T follicular helper cell (primary cell): ENCODE data around the gene BRIP1.
A peak's percentile ranks its signal among the peaks of the same experiment; 100 is the strongest.
"Not testable (repeated sequence)": the region's sequence is repeated elsewhere in the genome, so short reads cannot be mapped to it uniquely, and the experiment has no call there.

Experiments
- DNase-seq: peaks from one replicate; pipeline ENCODE4 v3.0.0-alpha.2; 2020; ENCODE audit warnings: low read depth

The BRIP1 gene

DNA sequence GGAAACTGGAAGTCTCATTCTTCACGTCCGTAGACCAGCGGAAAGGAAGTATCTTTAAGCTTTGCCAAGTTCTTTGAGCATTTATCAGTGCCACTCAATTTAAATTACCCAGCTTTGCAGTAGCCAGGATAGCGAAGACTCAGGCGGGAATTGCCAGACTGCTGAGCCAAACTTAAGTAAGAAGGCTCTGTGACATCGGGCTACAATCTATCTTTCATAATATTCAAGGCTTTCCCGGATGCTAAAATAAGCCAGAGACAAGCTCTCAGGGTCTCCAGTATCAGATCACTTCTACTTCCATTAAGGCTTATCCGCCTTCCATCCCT lies 436 bp upstream of the BRIP1 start:
- DNase-seq: no peak

DNA sequence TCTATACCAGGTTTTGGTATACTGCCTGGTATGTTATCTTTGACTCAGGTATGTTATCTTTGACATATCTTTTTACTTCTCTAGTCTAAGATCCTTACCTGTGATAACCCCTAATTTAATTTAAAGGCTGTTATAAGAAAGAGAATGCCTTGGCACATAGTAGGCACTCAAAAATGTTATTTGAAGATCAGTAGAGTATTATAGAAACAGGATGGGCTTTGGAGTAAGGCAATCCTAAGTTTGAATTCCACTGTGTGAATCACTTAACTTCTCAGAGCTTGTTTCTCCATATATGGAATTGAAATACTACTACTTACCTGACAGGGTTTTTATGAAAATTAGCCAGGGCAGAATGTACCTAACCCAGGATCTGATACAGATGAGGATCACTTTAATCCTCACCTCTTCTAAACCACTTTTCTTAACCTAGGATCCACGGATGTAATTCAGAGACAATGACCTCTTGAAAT lies 1.2 kb downstream of the BRIP1 start:
- no peak for DNase-seq

DNA sequence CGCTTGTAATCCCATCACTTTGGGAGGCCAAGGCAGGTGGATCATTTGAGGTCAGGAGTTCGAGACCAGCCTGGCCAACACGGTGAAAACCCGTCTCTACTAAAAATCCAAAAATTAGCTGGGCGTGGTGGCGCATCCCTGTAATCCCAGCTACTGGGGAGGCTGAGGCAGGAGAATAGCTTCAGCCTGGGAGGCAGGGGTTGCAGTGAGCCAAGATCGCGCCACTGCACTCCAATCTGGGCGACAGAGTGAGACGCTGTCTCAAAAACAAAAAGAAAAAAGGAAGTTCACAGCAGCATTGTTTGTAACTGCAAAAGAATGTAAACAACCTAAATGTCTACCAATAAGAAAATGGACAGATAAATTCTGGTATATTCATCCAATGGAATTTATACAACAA lies 2.9 kb downstream of the BRIP1 start:
- not testable (repeated sequence) for DNase-seq

DNA sequence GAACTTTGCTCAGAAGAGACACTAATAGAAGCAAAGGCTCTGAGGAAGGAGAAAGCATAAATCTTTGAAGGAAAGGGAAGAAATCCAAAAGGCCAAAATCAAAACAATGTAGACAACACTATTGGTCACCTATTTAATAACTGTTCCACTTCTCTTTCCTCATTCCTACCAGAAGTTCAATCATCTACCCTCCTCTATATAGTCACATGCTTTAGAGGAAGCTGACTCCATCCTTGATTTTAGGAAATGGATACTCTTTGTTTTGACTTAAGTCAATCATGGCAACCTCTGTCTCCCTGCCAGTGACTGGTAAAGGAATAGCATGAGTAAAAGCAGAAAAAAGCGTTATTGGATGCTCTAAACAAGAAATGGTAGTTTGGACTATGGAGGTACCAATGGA lies 7.3 kb downstream of the BRIP1 start:
- DNase-seq: no peak

DNA sequence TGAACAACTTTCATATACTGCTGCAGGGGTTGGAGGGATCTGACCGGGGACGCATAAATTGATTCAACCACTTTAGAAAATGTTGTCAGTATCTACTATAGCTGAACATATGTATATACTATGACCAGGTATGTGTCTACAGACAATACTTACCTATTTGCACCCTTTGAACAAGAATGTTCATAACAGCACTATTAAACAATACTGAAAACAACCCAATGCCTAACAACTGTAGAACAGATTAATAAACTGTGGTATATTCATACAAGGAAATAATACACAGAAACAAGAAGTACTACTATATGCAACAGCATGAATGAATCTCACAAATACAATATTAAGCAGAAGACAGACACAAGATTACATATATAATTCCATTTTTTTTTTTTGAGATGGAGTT lies 10.5 kb downstream of the BRIP1 start:
- DNase-seq: no peak

DNA sequence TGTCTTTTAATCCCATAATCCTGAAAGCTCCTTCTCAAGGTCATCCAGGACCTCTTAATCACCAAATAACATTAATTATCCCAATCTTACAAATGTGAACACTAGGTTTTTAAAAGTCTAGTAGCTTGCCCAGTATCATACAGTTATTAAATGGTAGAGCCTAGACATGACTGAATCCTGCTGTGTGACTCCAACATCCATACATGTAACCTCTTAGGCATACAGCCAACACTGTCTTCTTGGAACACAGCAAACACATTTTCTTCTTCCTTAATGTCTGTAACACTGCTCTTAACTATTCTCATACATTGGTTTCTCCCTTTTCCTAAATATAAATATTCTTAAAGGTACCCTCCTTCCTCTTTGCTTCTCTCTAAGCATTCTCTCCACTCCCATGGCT lies 13.7 kb downstream of the BRIP1 start:
- DNase-seq: no peak

DNA sequence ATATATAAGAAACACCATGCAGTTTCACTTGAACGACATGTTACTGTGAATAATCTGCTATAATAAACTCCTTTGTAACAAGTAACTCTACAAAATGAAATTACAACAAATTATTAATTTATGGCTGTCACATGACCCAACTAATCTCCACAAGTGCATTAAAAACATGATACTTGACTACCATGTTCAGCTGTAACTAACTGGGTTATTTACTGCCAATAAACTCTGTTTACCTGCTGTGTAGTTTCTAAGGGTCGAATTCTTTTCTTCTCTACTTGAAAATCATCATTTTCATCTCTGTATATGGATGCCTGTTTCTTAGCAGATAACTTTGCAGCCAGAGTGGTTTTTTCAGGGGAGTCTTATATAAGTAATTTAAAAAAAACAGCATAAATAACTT lies 14.4 kb downstream of the BRIP1 start:
- DNase-seq: no peak

DNA sequence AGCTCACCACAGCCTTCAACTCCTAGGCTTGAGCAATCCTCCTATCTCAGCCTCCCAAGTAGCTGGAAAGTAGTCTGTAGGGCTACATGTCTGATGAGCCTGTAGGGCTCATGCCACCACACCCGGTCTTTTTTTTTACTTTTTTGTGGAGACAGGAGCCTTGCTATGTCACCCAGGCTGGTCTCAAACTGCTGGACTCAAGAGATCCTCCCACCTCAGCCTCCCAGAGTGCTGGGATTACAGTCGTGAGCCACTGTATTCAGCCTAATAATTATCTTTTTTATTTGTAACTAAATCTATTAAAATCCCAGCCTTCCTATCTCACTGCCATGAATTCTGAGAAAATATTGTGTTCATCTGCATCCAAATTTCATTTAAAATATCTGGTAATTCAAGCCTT lies 15.1 kb downstream of the BRIP1 start:
- DNase-seq: no peak

DNA sequence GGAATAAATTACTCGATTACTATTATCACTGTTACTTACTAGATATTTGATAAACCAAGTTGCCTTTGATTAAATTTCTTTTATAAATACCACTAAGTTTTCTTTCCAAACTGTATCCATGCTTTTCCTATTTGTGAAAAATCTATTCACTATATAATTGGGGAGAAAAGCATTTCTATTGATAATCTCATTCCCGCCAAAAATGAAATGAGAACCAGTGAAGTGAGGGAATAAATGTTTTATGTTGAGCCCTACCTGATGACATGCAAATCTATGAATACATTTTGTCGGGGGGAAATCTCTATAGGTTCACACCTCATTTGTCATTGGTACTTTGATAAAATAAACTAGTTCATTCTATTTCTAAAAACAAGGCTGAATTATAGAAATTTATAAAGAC lies 15.7 kb downstream of the BRIP1 start:
- DNase-seq: no peak

DNA sequence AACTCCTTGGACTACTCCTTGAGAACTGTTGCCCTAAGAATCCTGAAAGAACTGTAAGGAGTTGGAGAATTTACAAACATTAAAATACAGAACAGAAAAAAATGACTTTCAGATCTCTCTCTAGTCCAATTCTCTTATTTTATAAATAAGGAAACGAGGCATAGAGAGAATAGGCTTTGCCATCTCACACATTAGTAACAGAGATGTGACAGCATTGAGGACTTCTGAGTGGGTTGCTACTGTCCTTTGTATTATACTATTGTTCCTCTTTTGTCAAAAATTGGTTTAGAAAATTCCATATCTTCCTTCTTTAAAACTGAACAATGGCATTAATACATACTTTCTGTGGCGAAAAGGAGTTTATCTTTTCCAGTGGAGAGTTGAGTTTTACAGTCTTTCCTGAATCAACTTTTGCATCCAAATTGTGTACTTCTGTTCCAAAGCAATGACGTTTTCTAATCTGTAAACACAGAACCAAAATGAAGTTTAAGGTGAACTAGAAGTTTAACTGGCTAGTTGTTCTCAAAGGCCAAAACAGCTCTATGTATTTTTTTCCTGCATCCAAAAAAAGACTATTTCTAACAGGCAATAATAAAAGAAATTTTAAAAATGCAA lies 16.5 kb downstream of the BRIP1 start:
- DNase-seq: no peak

DNA sequence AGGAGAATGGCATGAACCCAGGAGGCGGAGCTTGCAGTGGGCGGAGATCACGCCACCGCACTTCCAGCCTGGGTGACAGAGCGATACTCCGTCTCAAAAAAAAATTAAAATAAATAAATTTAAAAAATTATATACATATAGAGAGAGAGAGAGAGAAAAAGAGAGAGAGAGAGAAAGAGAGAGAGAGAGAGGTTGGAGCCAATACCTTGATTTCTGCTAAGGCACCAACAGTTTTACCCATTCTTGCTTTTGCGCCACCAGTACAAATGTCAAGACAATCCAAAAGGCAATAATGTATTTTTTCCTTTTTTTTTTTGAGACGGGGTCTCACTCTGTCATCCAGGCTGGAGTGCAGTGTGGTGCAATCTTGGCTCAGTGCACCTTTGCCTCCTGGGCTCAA lies 17.2 kb downstream of the BRIP1 start:
- DNase-seq: no peak

DNA sequence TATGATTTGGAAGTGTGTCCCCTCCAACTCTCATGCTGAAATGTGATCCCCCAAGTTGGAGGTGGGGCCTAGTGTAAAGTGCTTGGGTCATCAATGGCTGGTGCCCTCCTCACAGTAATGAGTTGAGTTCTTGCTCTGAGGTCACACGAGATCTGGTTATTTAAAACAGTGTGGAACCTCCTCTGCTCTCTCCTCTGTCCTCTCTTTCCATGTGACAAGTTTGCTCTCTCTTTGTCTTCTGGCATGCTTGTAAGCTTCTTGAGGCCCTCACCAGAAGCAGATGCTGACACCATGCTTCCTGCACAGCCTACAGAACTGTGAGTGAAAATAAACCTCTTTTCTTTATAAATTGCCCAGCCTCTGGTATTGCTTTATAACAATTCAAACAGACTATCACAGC lies 19.9 kb downstream of the BRIP1 start:
- DNase-seq: no peak

DNA sequence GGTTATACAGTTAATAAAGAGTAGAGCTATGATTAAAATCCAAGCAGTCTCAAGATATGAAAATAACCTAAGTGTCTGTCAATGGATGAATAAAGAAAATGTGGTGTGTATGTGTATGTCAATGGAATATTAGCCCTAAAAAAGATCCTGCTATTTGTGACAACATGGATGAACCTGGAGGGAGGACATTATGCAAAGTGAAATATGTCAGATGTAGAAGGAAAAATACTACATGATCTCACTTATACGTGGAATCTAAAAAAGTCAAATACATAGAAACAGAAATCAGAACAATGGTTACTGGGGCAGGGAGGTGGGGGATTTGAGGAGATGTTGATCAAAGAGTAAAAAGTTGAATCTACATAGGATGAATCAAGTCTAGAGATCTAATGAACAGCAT lies 20.4 kb downstream of the BRIP1 start:
- DNase-seq: no peak

DNA sequence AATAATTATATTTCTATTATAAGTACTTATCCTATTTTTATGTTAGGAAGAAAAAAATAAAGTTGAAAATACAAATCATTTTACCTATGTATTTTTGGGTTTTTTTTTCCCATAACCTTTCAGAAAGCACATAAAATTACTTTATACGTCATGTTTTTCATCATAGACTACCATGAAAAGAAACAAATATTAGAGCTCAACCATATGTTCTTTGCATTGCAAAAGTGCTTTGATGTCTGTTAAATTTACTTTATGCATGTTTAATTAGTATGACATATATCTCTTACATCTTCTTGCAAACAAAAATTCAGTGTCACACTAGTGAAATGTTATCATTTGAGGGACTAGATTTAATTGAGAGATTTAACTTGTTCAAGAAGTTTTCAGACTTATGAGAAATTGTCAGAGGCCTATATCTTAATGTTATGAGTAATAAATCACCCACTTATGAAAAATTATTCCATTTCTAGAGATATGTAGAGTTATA lies 24.0 kb downstream of the BRIP1 start:
- no peak for DNase-seq

DNA sequence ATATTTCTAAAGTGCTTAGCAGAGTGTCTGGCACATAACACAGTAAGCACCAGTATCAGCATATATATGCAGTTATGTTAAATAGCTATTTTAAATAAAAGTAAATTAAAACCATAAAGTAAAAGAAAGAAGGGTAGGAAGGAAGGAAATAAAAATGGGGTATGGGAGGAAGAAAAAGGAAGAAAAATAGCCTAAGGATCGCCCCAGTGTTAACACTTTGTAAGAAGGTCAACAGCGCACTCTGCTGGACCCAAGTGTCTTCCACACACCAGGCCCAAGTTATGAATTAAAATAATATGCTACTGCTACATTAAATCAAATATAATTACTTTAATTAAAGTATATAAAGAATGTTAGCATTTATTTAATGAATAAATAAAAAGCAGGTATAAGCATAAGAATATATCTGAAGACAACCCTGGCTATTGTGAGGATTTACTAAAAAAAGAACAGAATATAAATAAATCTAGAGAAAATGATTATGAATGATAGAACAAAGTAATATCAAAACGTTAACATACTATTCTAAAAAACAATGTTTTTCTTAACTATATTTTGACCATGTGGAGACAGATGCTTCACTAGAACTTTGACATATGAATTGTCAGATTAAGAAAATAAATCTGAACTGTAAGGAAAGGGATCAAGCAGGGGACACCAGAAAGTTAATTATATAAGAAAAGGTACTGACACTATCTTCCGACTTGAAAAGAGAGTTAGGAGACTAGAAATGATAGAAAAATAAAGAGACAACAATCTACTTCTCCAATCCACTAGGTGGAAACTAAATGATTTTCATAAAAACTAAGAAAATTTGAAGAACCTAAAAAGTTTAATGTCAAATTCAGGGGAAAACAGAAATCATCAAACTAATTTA lies 25.9 kb downstream of the BRIP1 start:
- DNase-seq: peak; percentile 39

DNA sequence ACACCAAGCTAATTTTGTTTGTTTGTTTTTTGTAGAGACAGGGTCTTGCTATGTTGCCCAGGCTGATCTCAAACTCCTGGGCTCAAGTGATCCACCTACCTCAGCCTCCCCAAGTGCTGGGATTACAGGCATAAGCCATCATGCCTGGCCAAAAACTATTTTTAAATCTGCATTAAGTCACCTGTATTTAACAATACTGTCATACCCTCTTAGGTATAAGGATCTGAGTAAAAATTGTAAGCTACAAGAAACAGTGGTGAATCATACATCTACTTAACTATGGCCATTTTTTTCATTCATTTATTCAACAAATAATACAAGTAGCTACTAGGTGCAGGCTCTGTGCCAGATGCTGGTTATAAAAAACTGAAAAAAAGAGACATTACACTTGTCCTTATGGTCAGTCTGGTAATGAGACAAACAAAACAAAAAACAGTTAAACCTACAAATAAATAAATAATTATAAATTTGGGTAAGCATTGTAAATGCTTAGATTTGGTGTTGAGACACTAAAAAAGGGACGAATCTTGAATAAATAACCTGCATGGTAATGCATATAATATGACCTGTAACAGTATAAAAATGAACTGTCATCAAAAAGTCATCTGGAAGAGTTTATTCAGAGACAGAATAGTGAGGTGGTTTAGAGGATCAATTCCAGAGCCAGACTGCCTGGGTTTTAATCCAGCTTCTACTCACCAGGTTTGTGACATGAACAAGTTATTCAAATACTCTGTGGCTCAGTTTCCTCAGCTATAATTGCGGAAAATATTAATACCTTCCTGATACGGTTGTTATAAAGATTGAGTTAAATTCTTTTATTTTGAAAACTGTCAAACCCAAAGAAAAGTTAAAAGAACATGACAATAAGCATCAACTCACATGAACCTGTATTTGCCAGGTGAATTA lies 26.8 kb downstream of the BRIP1 start:
- DNase-seq: no peak

DNA sequence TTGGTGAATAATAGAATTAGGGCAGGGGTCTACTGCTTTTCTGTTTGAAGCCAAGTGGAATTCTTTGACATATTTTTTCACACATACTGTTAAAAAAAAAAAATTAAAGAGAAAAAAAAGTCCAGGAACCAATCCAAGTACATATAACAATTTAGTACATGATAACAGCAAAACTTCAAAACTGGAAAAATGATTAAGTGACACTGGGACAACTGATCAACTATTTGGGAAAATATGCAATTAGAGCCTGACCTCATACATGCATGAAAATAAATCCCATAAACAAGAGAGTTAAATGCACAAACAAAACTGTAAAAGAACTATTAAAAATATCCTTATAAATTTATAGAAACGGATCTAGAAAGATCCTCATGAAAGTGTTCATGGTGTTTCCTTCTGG lies 27.7 kb downstream of the BRIP1 start:
- no peak for DNase-seq

DNA sequence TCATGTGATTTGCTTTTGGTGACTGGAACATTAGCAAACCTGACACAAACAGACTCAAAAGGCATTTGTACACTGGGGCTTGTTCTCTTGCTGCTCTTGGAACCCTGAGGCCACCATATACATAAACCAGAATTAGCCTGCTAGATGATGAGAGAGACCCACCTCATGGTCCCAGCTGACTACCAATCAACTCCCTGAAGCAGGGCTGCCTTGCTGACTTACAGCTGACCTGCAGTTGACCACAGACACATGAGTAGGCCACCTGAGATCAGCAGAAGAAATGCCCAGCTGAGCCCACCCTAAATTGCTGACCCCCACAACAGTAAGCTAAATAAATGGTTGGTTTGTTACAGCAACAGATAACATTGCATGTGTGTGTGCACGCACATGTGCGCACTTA lies 28.7 kb downstream of the BRIP1 start:
- DNase-seq: no peak

DNA sequence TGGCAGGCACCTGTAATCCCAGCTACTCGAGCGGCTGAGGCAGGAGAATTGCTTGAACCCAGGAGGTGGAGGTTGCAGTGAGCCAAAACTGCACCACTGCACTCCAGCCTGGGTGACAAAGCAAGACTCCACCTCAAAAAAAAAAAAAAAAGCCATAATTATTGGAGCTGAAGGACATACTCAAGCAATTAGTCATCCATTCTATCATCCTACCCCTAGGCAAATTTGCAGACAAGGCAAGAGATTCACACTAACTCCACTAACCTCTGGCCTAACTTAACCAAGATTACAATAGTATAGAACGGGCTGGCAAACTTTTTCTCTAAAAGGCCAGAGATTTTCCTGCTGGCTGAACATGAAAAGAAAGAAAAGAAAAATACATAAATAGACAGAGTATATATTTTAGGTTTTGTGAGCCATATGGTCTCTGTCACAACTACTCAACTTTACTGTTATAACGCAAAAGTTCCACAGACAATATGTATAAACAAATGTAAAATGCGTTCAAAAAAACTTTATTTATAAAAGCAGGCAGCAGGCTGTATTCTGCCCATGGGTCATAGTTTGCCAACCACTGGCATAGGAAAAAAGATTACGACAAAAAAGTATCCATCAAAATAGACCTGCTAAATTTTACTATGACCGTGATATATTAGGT lies 29.7 kb downstream of the BRIP1 start:
- DNase-seq: no peak

DNA sequence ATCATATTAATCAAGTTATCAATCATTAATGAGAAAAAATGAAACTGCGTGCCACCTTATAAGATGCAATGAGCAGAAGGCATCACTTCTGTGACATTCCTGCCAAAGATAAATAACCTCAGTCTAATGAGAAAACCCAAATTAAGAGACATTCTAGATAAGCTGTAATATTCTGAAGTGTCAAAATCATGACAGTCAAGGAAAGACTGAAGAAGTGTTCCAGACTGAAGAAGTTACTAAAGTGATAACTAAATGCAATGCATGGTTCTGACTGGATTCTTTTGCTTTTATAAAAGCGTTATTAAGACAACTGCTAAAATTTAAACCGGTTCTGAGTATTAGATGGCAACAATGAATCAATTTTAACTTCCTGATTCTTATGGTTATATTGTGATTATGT lies 30.9 kb downstream of the BRIP1 start:
- DNase-seq: no peak

DNA sequence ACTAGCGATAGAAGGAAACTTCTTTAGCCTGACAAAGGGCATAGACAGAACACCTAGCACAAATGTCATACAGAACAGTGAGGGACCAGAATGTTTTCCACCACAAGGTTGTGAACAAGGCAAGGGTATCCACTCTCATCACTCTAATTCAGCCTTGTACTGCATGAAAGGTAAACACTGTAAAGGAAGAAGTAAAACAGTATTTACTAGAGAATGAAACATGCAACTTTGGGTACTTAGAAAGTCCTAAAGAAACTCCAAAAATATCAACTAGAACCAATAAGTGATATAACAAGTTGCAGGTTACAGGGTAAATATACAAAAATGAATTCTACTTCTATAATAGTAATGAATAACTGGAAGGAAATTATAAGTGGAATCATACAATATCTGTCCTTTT lies 32.2 kb downstream of the BRIP1 start:
- no peak for DNase-seq

DNA sequence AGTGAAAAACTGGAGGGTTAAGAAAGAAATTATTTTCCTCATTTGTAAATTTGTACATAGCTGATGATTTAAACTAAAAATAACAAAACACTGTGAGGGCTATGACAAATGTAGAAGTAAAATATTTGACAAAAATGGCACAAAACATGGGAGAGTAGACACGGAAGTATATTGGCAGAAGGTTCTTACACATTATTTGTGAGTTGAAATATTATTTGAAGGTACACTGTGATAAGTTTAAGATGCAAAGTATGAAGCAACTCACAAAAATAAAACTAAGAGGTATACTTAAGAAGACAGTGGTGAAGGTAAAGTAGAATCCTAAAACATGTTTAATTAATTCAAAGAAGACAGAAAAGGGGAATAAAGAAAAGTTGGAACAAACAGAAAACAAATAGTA lies 34.6 kb downstream of the BRIP1 start:
- DNase-seq: no peak
